Neural crest cell (in vitro differentiated cells): ENCODE measurements around the gene PRICKLE4. TPM values are rescaled to one million over a fixed set of nuclear protein-coding genes. Genes with fewer than 3 reads are reported as not detected.

Experiments used
- DNase-seq: peaks from one replicate; pipeline ENCODE4 v3.0.0; 2021; ENCODE audit warnings: low read depth, mixed read lengths, low spot score
- H3K27ac Mint-ChIP-seq: one replicate; pipeline ENCODE4 v1.8.0; 2021; ENCODE audit warnings: mild to moderate bottlenecking, mixed read lengths; ENCODE audit not compliant: unreplicated experiment
- H3K27me3 Mint-ChIP-seq: 2 replicates; pipeline ENCODE4 v1.8.0; 2021; ENCODE audit warnings: low read depth, mild to moderate bottlenecking, mixed read lengths
- H3K36me3 Mint-ChIP-seq: 2 replicates; pipeline ENCODE4 v1.8.0; 2021; ENCODE audit warnings: low read depth, mild to moderate bottlenecking, mixed read lengths
- H3K4me1 Mint-ChIP-seq: 2 replicates; pipeline ENCODE4 v1.8.0; 2021; ENCODE audit warnings: mixed read lengths
- H3K4me3 Mint-ChIP-seq: one replicate; pipeline ENCODE4 v1.8.0; 2021; ENCODE audit warnings: mild to moderate bottlenecking, mixed read lengths
- H3K9me3 Mint-ChIP-seq: 2 replicates; pipeline ENCODE4 v1.8.0; 2021; ENCODE audit warnings: mixed read lengths
- total RNA-seq: library from RNA; stranded (reverse); gene quantifications from 2 replicates; pipeline ENCODE4 v1.2.1, GENCODE V29; 2021
- TF ChIP-seq, protein P1 (sequence below): fragments of 200-600 bp; sonication (generic); conservative IDR thresholded peaks from 2 replicates; pipeline ENCODE4 v1.5.0; 2021; ENCODE audit warnings: antibody characterized with exemption, mild to moderate bottlenecking

PRICKLE4 gene
- total RNA-seq, 1 donor from 2014 or later = 4.1 TPM

GRCh38 chr6:41823178-41823577 is 42.6 kb downstream of the PRICKLE4 start:
- no peak for DNase-seq
- H3K27ac Mint-ChIP-seq = no peak overlapping the region
- no peaks in the 10 kb centered on the region for H3K9me3 Mint-ChIP-seq
- no peak overlapping the region for H3K4me3 Mint-ChIP-seq
- H3K4me1 Mint-ChIP-seq = no peaks in the 10 kb centered on the region
- no peaks in the 10 kb centered on the region for H3K36me3 Mint-ChIP-seq
- TF ChIP-seq, protein P1, sequence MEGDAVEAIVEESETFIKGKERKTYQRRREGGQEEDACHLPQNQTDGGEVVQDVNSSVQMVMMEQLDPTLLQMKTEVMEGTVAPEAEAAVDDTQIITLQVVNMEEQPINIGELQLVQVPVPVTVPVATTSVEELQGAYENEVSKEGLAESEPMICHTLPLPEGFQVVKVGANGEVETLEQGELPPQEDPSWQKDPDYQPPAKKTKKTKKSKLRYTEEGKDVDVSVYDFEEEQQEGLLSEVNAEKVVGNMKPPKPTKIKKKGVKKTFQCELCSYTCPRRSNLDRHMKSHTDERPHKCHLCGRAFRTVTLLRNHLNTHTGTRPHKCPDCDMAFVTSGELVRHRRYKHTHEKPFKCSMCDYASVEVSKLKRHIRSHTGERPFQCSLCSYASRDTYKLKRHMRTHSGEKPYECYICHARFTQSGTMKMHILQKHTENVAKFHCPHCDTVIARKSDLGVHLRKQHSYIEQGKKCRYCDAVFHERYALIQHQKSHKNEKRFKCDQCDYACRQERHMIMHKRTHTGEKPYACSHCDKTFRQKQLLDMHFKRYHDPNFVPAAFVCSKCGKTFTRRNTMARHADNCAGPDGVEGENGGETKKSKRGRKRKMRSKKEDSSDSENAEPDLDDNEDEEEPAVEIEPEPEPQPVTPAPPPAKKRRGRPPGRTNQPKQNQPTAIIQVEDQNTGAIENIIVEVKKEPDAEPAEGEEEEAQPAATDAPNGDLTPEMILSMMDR = no peak
- no peaks in the 10 kb centered on the region for H3K27me3 Mint-ChIP-seq

GRCh38 chr6:41824571-41825569 is 44.3 kb downstream of the PRICKLE4 start:
- Mint-ChIP-seq H3K4me3 (no peak overlapping the region), H3K9me3 (no peaks in the 10 kb centered on the region), H3K36me3 (no peaks in the 10 kb centered on the region), H3K4me1 (no peaks in the 10 kb centered on the region), H3K27ac (peak overlapping the region; percentile 62), H3K27me3 (no peaks in the 10 kb centered on the region)
- TF ChIP-seq, protein P1 = no peak
- DNase-seq = no peak

DNA sequence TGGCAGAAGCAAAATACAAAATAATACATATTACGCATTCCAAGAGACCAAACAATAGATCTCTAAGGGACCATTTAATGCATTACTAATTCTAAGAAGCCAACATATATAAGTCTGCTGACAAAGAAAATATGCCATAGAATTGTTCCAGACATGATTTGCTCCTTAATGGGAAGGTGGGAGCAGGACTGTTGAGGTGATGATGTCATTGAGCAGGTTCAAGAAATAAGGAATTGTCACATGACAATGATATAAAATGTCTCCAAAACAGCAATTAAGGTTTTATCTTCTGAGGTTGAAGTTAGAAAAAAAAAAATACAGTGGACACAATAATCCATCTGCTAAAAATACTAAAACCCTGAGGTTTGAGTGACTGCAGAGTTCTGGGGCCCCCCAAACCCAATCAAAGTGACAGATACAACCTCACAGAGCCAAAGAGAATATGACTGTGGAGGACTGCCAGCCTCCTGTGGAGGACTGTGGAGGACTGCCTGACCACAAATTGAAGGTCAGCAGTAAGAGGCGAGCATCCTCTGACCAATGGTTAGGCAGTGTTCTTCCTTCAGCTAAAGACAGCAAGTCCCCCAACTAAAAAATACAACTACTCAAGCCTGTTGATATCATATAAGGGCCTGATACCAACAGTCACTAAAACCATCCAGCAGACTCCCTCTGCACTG is 45.9 kb downstream of the PRICKLE4 start:
- Mint-ChIP-seq H3K9me3 (no peaks in the 10 kb centered on the region), H3K27ac (no peak overlapping the region), H3K36me3 (no peaks in the 10 kb centered on the region), H3K4me1 (no peaks in the 10 kb centered on the region), H3K27me3 (no peaks in the 10 kb centered on the region), H3K4me3 (no peak overlapping the region)
- DNase-seq = no peak
- TF ChIP-seq, protein P1 = no peak

GRCh38 chr6:41832263-41832662 is 51.7 kb downstream of the PRICKLE4 start:
- TF ChIP-seq, protein P1 = no peak
- H3K27me3 Mint-ChIP-seq = no peaks in the 10 kb centered on the region
- H3K36me3 Mint-ChIP-seq = peaks cover under 1% of the 10 kb centered on the region
- H3K27ac Mint-ChIP-seq = no peak overlapping the region
- DNase-seq = no peak
- H3K4me1 Mint-ChIP-seq = no peaks in the 10 kb centered on the region
- no peak overlapping the region for H3K4me3 Mint-ChIP-seq
- peaks cover under 1% of the 10 kb centered on the region for H3K9me3 Mint-ChIP-seq

- no peak overlapping the region for H3K4me3 Mint-ChIP-seq
- TF ChIP-seq, protein P1 = no peak
- H3K27me3 Mint-ChIP-seq = no peaks in the 10 kb centered on the region
- no peak for DNase-seq
- peaks cover 2% of the 10 kb centered on the region for H3K9me3 Mint-ChIP-seq
- H3K27ac Mint-ChIP-seq = no peak overlapping the region
- no peaks in the 10 kb centered on the region for H3K4me1 Mint-ChIP-seq
- H3K36me3 Mint-ChIP-seq = peaks cover 12% of the 10 kb centered on the region
Observed at GRCh38 chr6:41836022-41836659, 55.6 kb downstream of the PRICKLE4 start.
